SK-N-SH treated with all-trans-retinoic acid at 6 μM for 48 hours (cell line): ENCODE data around the gene PLB1.

Source experiments
- PPARA ChIP-seq: fragments of 250-450 bp; sonication (Bioruptor Pico); IDR thresholded peaks from 2 replicates; pipeline ENCODE4 v1.5.0; 2020; ENCODE audit warnings: mild to moderate bottlenecking, borderline replicate concordance
- RARB ChIP-seq: fragments of 250-450 bp; sonication (Bioruptor Pico); IDR thresholded peaks from 2 replicates; pipeline ENCODE4 v1.8.0; 2021; ENCODE audit warnings: mild to moderate bottlenecking, moderate library complexity
- TCF4 ChIP-seq: fragments of 250-450 bp; sonication (Bioruptor Pico); IDR thresholded peaks from 2 replicates; pipeline ENCODE4 v1.8.0; 2021; ENCODE audit warnings: mild to moderate bottlenecking, moderate library complexity, borderline replicate concordance
- TOX ChIP-seq: fragments of 250-450 bp; sonication (Bioruptor Pico); IDR thresholded peaks from 2 replicates; pipeline ENCODE4 v1.8.0; 2021; ENCODE audit warnings: mild to moderate bottlenecking, moderate library complexity, borderline replicate concordance
- ZNF565 ChIP-seq: fragments of 450-650 bp; formaldehyde crosslinking; conservative IDR thresholded peaks from 2 replicates; pipeline ENCODE4 v1.5.0; 2020; ENCODE audit warnings: low read depth, mild to moderate bottlenecking, moderate library complexity

DNA sequence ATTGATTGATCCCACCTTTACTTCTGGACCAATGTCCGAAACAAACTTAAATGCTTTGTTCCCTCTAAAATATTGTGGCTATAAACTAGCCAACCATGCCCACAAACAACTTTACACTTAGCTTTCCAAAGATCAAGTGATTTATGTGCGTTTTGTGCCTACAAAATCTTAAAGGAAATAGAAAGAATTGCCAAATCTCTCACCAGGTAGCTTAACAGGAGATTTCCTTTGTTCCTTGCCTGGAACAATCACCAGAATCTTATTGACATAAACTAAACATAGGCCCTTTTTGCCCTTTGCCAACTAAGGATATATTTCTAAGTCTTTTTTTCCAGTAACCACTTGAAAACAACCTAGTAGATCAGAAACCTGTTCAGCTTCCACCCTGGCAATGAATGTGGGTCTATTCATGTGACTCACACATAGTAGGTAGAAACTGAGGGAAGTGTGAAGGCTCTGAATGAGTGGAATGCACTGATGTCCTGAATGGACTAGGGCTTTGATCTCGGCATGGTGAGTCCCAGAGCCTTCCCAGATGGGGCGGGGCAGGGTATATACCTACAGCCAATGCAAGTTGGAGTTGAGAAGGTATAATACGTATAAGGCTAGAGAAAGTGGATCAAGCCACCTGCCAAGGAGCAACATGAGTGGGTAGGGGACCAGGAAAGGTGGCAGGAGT lies 161.2 kb downstream of the PLB1 start:
- TF ChIP-seq ZNF565 (no peak), PPARA (CRISPR knock-in tag) (no peak), RARB (CRISPR knock-in tag) (no peak), TOX (no peak), TCF4 (no peak)
